Measurements from ENCODE around the gene KCNJ12.

The KCNJ12 gene

GRCh38 chr17:21368545-21369246, 7.5 kb upstream of the KCNJ12 start:
- DNase-seq = no peak

GRCh38 chr17:21369395-21369794, 6.8 kb upstream of the KCNJ12 start:
- no peak for DNase-seq

GRCh38 chr17:21370430-21370829, 5.7 kb upstream of the KCNJ12 start:
- DNase-seq = no peak

GRCh38 chr17:21371511-21372081, 4.6 kb upstream of the KCNJ12 start:
- DNase-seq = no peak

GRCh38 chr17:21372256-21372954, 3.8 kb upstream of the KCNJ12 start:
- no peak for DNase-seq

GRCh38 chr17:21373036-21373435, 3.1 kb upstream of the KCNJ12 start:
- no peak for DNase-seq

- no peak for DNase-seq
These were observed 2.3 kb upstream of the KCNJ12 start for GRCh38 chr17:21373696-21374440.

- DNase-seq = no peak
These were observed 1.6 kb upstream of the KCNJ12 start for GRCh38 chr17:21374441-21375161.

- no peak for DNase-seq
These were observed 996 bp upstream of the KCNJ12 start for GRCh38 chr17:21375162-21375560.

GRCh38 chr17:21375757-21376080, 438 bp upstream of the KCNJ12 start:
- DNase-seq = no peak

- no peak for DNase-seq
These were observed 868 bp downstream of the KCNJ12 start for GRCh38 chr17:21376759-21377690.

GRCh38 chr17:21377705-21378396, 1.7 kb downstream of the KCNJ12 start:
- DNase-seq = no peak

- no peak for DNase-seq
These were observed 2.4 kb downstream of the KCNJ12 start for GRCh38 chr17:21378553-21378952.

- DNase-seq = no peak
These were observed 3.0 kb downstream of the KCNJ12 start for GRCh38 chr17:21379080-21379711.

- no peak for DNase-seq
These were observed 4.5 kb downstream of the KCNJ12 start for GRCh38 chr17:21380659-21381058.

GRCh38 chr17:21381076-21381706, 5.0 kb downstream of the KCNJ12 start:
- no peak for DNase-seq

- no peak for DNase-seq
These were observed 6.7 kb downstream of the KCNJ12 start for GRCh38 chr17:21382560-21383495.

- no peak for DNase-seq
These were observed 9.2 kb downstream of the KCNJ12 start for GRCh38 chr17:21385281-21385845.

GRCh38 chr17:21387616-21388015, 11.5 kb downstream of the KCNJ12 start:
- DNase-seq = no peak

All from stimulated activated CD4-positive, alpha-beta T cell treated with anti-CD3 and anti-CD28 coated beads, Interleukin-4, amount 100 ng/mL, for 4 hours (primary cell).